Memory B cell (primary cell): ENCODE data around the gene TNIP2.
"Not testable (repeated sequence)": the region's sequence is repeated elsewhere in the genome, so short reads cannot be mapped to it uniquely, and the experiment has no call there.

Experiments
- ATAC-seq: fragments of 150-1000 bp; cut with Tn5 transposase; 2 replicates; pipeline ENCODE4 v1.10.0; 2021; ENCODE audit warnings: low read depth, mild to moderate bottlenecking, moderate library complexity
- DNase-seq, 2 donors: peaks; one replicate each; pipeline ENCODE4 v3.0.0; 2022; ENCODE audit warnings: low spot score in 2 of 2
- H3K27ac Mint-ChIP-seq: one replicate; pipeline ENCODE4 v1.8.0; 2022; ENCODE audit warnings: mild to moderate bottlenecking, moderate library complexity, mixed read lengths
- H3K27me3 Mint-ChIP-seq: one replicate; pipeline ENCODE4 v1.8.0; 2022; ENCODE audit warnings: mixed read lengths
- H3K36me3 Mint-ChIP-seq: one replicate; pipeline ENCODE4 v1.8.0; 2022; ENCODE audit warnings: mild to moderate bottlenecking, mixed read lengths
- H3K4me1 Mint-ChIP-seq: one replicate; pipeline ENCODE4 v1.8.0; 2022; ENCODE audit warnings: mixed read lengths
- H3K4me3 Mint-ChIP-seq: one replicate; pipeline ENCODE4 v1.8.0; 2022; ENCODE audit warnings: mild to moderate bottlenecking, moderate library complexity, mixed read lengths
- H3K9me3 Mint-ChIP-seq: one replicate; pipeline ENCODE4 v1.8.0; 2022; ENCODE audit warnings: mixed read lengths

TNIP2 gene

DNA sequence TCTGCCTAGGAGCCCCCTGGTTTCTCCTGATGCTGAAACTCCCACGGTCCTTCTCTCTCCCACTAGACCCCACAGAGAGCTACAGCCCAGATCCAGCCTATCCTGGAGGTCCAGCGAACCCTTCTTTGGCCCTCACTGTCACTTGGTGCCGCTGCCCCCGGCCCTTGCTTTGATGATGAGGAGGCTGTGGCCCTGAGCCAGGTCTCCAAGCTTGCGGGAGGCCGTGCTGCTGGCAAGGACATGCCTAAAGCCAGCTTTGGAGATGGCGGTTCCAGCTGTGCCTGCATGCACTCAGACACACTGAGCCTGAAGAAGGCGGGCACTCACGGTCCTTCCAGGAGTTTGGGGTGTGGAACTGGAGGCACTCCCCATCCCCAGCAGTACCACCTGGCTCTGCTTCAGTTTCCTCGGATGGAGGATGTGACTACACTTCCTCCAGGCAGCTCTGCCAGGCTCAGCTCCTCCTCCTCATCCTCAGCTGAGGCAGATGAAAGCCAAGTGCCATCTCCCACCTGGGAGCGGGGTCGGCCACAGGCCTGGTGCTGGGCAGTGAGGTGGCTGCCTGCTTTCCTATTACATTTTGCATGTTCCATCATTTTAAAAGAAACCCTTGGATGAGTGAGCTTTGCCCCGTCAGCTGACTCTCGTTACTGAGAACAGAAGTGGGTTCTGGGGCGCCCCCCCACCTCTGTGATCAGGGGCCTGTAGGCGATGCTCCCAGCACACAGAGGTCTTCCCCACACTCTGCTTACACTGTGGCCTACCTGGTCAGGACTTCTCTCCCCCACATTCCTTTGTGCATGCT is 9.0 kb downstream of the TNIP2 start:
- ATAC-seq (no peak), DNase-seq (no peak)
- Mint-ChIP-seq H3K4me1 (peaks cover 27% of the 10 kb centered on the region), H3K27ac (peak overlapping the region; percentile 98), H3K36me3 (peaks cover 8% of the 10 kb centered on the region), H3K27me3 (no peaks in the 10 kb centered on the region), H3K9me3 (no peaks in the 10 kb centered on the region), H3K4me3 (peak overlapping the region; percentile 83)

- H3K27ac Mint-ChIP-seq: peak overlapping the region; percentile 98
- H3K27me3 Mint-ChIP-seq: no peaks in the 10 kb centered on the region
- ATAC-seq (peak; percentile 92), DNase-seq (peak; percentile 70 to 90)
- peaks cover 24% of the 10 kb centered on the region for H3K4me1 Mint-ChIP-seq
- peaks cover 6% of the 10 kb centered on the region for H3K36me3 Mint-ChIP-seq
- H3K4me3 Mint-ChIP-seq: peak overlapping the region; percentile 83
- no peaks in the 10 kb centered on the region for H3K9me3 Mint-ChIP-seq
Measured at GRCh38 chr4:2745981-2746806, 9.9 kb downstream of the TNIP2 start.

DNA sequence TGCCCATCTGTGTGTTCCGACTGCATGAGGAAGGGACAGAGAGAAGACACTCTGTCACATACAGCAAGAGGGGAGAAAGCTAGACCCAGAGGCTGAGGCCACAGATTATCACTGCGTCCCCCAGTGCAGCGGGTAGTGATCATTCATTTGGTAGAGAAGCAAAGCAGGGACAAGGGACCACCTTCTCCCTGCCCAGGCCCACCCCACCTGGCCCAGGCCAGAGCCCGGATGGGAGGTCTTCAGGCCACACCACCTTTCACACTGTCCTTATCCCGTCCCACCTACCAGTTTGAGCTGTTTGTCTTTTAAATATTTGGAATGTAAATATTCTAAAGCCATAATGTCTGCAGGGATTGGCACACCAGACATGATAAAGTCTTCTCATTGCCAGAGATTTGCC is 10.6 kb downstream of the TNIP2 start:
- ATAC-seq (no peak), DNase-seq (no peak)
- no peaks in the 10 kb centered on the region for H3K9me3 Mint-ChIP-seq
- peak overlapping the region; percentile 98 for H3K27ac Mint-ChIP-seq
- H3K4me3 Mint-ChIP-seq: no peak overlapping the region
- peaks cover 24% of the 10 kb centered on the region for H3K4me1 Mint-ChIP-seq
- H3K36me3 Mint-ChIP-seq: peaks cover 6% of the 10 kb centered on the region
- H3K27me3 Mint-ChIP-seq: no peaks in the 10 kb centered on the region

DNA sequence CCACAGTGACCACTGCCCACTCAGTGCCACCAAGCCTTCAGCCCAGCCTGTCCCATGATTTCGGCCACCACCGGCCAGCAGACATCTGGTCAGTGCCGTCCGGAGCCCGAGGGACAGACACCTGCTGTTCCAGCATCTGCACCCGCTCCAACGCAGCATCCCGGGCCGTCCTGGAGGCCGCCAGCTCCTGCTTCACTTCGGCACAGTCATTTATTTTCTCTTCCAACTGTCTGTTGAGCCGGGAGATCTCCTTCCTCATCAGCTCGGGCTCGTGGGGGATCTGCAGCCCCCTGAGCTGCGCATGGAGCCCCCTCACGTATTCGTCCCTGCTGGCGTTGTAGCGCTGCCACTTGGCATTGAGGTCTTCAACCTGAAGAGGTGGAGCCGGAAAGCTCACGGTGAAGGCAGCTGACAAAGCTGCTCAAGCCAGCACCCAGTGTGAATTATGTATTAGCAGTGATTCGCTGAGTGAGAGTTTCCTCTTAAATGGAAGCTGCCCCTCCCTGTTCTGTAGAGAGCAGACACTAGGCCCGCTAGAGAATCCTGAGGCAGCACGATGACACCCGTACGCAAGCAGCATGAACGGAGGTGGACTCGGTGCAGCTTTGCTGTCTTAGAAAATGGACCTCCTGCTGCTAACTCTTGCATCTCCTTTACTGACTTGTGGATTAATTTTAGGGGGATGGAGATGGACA is 11.4 kb downstream of the TNIP2 start:
- DNase-seq (no peak), ATAC-seq (no peak)
- H3K27ac Mint-ChIP-seq: peak overlapping the region; percentile 98
- no peaks in the 10 kb centered on the region for H3K9me3 Mint-ChIP-seq
- H3K4me3 Mint-ChIP-seq: no peak overlapping the region
- no peaks in the 10 kb centered on the region for H3K27me3 Mint-ChIP-seq
- H3K36me3 Mint-ChIP-seq: peaks cover 6% of the 10 kb centered on the region
- peaks cover 24% of the 10 kb centered on the region for H3K4me1 Mint-ChIP-seq

DNA sequence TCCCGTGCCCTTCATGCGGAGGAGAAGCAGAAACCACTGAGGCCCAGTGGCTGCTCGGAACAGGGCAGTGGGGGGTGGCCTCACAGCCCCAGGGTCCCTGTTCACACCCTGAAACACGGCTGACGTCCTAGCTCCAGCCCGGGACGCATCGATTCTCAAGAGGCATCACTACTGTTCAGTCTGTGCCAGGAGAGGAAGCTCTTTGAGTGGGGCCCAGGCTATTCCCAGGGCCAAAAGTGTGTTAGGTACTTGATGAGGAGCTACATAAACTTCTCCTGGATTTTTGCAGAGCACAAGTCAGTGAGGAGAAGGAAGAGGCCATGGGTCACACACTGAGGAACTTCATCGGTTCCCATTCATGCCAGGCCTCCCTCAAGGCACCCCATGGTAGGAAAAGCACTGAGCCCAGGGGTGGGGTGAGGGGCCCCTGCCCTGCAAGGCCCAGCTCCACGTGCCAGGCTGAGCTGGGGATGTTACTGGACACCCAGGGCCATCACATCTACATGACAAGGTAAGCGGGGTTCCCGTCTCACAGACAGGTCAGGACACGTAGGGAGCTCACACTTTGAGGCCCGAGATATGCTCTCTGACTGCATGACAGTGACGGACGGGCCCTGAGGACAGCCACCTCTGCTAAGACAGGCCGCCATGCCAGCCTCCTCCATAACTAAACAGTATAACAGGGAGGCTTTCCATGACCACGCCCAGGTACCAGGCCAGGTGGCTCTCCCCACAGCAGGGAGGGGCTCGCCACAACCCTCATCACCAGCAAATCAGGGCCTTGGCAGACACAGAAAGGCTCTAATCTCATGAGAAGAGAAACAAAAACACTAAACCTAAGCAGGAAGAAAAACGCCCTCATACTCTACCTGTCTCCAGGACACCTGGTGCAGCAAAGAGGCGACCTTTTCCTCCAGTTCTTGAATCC is 12.4 kb downstream of the TNIP2 start:
- H3K36me3 Mint-ChIP-seq: peaks cover 6% of the 10 kb centered on the region

GRCh38 chr4:2742823-2743517 is 13.2 kb downstream of the TNIP2 start:
- H3K36me3 Mint-ChIP-seq: peaks cover 9% of the 10 kb centered on the region

More for the DNA sequence above, 12.4 kb downstream of the TNIP2 start:
- Mint-ChIP-seq H3K9me3 (no peaks in the 10 kb centered on the region), H3K27ac (peak overlapping the region; percentile 98), H3K4me3 (no peak overlapping the region), H3K4me1 (peaks cover 21% of the 10 kb centered on the region), H3K27me3 (no peaks in the 10 kb centered on the region)
- DNase-seq: no peak
- no peak for ATAC-seq

GRCh38 chr4:2742081-2742822 is 13.9 kb downstream of the TNIP2 start:
- Mint-ChIP-seq H3K27ac (peak overlapping the region; percentile 54), H3K27me3 (no peaks in the 10 kb centered on the region), H3K4me1 (peaks cover 18% of the 10 kb centered on the region), H3K36me3 (peaks cover 6% of the 10 kb centered on the region), H3K9me3 (no peaks in the 10 kb centered on the region), H3K4me3 (no peak overlapping the region)
- ATAC-seq (no peak), DNase-seq (no peak)

More at GRCh38 chr4:2742823-2743517, 13.2 kb downstream of the TNIP2 start:
- DNase-seq (no peak), ATAC-seq (no peak)
- Mint-ChIP-seq H3K9me3 (no peaks in the 10 kb centered on the region), H3K4me3 (no peak overlapping the region), H3K27ac (peak overlapping the region; percentile 98), H3K27me3 (no peaks in the 10 kb centered on the region), H3K4me1 (peaks cover 24% of the 10 kb centered on the region)

- H3K4me3 Mint-ChIP-seq: no peak overlapping the region
- ATAC-seq: no peak
- H3K27ac Mint-ChIP-seq: peak overlapping the region; percentile 54
- H3K27me3 Mint-ChIP-seq: no peaks in the 10 kb centered on the region
- peaks cover 15% of the 10 kb centered on the region for H3K4me1 Mint-ChIP-seq
- H3K9me3 Mint-ChIP-seq: no peaks in the 10 kb centered on the region
- peaks cover 6% of the 10 kb centered on the region for H3K36me3 Mint-ChIP-seq
- no peak for DNase-seq
Measured at GRCh38 chr4:2741626-2742025, 14.5 kb downstream of the TNIP2 start.

- ATAC-seq, H3K27me3 Mint-ChIP-seq, H3K4me3 Mint-ChIP-seq, DNase-seq, H3K9me3 Mint-ChIP-seq: not testable (repeated sequence)
- Mint-ChIP-seq H3K27ac (peak overlapping the region; percentile 32), H3K4me1 (peaks cover 15% of the 10 kb centered on the region), H3K36me3 (peaks cover 16% of the 10 kb centered on the region)
Measured at GRCh38 chr4:2738296-2738695, 17.8 kb downstream of the TNIP2 start.

DNA sequence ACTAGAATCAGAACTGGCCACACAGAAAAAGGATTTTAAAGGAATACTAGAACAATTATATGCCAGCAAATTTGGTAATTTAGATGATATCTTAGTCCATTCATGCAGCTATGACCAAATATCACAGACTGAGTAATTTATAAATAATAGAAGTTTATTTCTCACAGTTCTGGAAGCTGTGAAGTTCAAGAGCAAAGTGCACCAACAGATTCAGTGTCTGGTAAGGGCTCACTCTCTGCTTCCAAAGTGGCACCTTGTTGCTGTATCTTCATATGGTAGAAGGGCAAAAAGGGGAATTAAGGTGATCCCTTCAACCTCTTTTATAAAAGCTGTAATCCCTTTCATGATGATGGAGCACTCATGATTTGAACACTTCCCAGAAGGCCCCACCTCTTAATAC is 20.3 kb downstream of the TNIP2 start:
- H3K27me3 Mint-ChIP-seq: no peaks in the 10 kb centered on the region
- H3K4me1 Mint-ChIP-seq: peaks cover 19% of the 10 kb centered on the region
- H3K9me3 Mint-ChIP-seq: peaks cover 1% of the 10 kb centered on the region
- no peak overlapping the region for H3K27ac Mint-ChIP-seq
- no peak overlapping the region for H3K4me3 Mint-ChIP-seq
- DNase-seq (no peak), ATAC-seq (no peak)
- H3K36me3 Mint-ChIP-seq: peaks cover 27% of the 10 kb centered on the region

GRCh38 chr4:2734612-2735011 is 21.5 kb downstream of the TNIP2 start:
- DNase-seq: no peak
- Mint-ChIP-seq H3K27me3 (no peaks in the 10 kb centered on the region), H3K4me1 (peaks cover 19% of the 10 kb centered on the region), H3K27ac (peak overlapping the region; percentile 7), H3K4me3 (no peak overlapping the region), H3K9me3 (peaks cover 1% of the 10 kb centered on the region), H3K36me3 (peaks cover 27% of the 10 kb centered on the region)
- peak; percentile 79 for ATAC-seq

GRCh38 chr4:2733844-2734574 is 22.1 kb downstream of the TNIP2 start:
- no peaks in the 10 kb centered on the region for H3K27me3 Mint-ChIP-seq
- no peak for ATAC-seq
- peaks cover 27% of the 10 kb centered on the region for H3K36me3 Mint-ChIP-seq
- H3K27ac Mint-ChIP-seq: peak overlapping the region; percentile 7
- no peak for DNase-seq
- H3K4me3 Mint-ChIP-seq: no peak overlapping the region
- peaks cover 1% of the 10 kb centered on the region for H3K9me3 Mint-ChIP-seq
- peaks cover 19% of the 10 kb centered on the region for H3K4me1 Mint-ChIP-seq
